GM19099 (cell line): ENCODE measurements around the gene LPIN1.

Experiments
- POLR2A ChIP-seq: IDR thresholded peaks from 3 replicates; pipeline ENCODE4 v1.6.1; 2011; ENCODE audit warnings: low read depth; ENCODE audit not compliant: insufficient read length; ENCODE audit errors: extremely low read depth

The LPIN1 gene

GRCh38 chr2:11764920-11765319 is 18.5 kb downstream of the LPIN1 start:
- TF ChIP-seq POLR2A, result no peak

GRCh38 chr2:11765501-11765900 is 19.1 kb downstream of the LPIN1 start:
- TF ChIP-seq POLR2A, result no peak

GRCh38 chr2:11766016-11766415 is 19.6 kb downstream of the LPIN1 start:
- no peak for TF ChIP-seq POLR2A

- TF ChIP-seq POLR2A, result no peak
Observed at GRCh38 chr2:11767779-11768178, 21.3 kb downstream of the LPIN1 start.

GRCh38 chr2:11768946-11769345 is 22.5 kb downstream of the LPIN1 start:
- TF ChIP-seq POLR2A, result no peak

- TF ChIP-seq POLR2A, result no peak
Observed at GRCh38 chr2:11769516-11769915, 23.1 kb downstream of the LPIN1 start.

GRCh38 chr2:11770531-11771188 is 24.2 kb downstream of the LPIN1 start:
- TF ChIP-seq POLR2A, result no peak

- TF ChIP-seq POLR2A, result no peak
Observed at GRCh38 chr2:11771971-11772615, 25.7 kb downstream of the LPIN1 start.

GRCh38 chr2:11773111-11773510 is 26.7 kb downstream of the LPIN1 start:
- TF ChIP-seq POLR2A, result no peak

- no peak for TF ChIP-seq POLR2A
Observed at GRCh38 chr2:11773747-11774525, 27.5 kb downstream of the LPIN1 start.

GRCh38 chr2:11774600-11774999 is 28.2 kb downstream of the LPIN1 start:
- TF ChIP-seq POLR2A, result no peak

- TF ChIP-seq POLR2A, result no peak
Observed at GRCh38 chr2:11775384-11775783, 29.0 kb downstream of the LPIN1 start.

- TF ChIP-seq POLR2A, result no peak
Observed at GRCh38 chr2:11777066-11777782, 30.8 kb downstream of the LPIN1 start.

GRCh38 chr2:11777886-11778415 is 31.5 kb downstream of the LPIN1 start:
- TF ChIP-seq POLR2A, result no peak

GRCh38 chr2:11778416-11778815 is 32.0 kb downstream of the LPIN1 start:
- TF ChIP-seq POLR2A, result no peak
